K562 (cell line): ENCODE measurements around the gene RIOK3. TPM values are rescaled to one million over a fixed set of nuclear protein-coding genes. Genes with fewer than 3 reads are reported as not detected.

Experiments used
- GTF2A2 ChIP-seq: IDR thresholded peaks from 2 replicates; pipeline ENCODE4 v1.6.1; 2016; ENCODE audit warnings: mild to moderate bottlenecking, missing genetic modification characterization, missing compliant biosample characterization
- HMGN3 ChIP-seq: IDR thresholded peaks from 2 replicates; pipeline ENCODE4 v1.6.1; 2011; ENCODE audit warnings: borderline replicate concordance, low read depth, mild to moderate bottlenecking, mixed read lengths, low read length; ENCODE audit not compliant: insufficient read length; ENCODE audit errors: extremely low read depth
- KAT2B ChIP-seq: IDR thresholded peaks from one replicate; pipeline ENCODE4 v1.6.1; 2012; ENCODE audit warnings: low read depth, mild to moderate bottlenecking, control low read depth, inconsistent platforms, low read length, moderate library complexity
- PHF8 ChIP-seq: fragments of 200-600 bp; sonication (generic); IDR thresholded peaks from 2 replicates; pipeline ENCODE4 v1.6.1; 2012; ENCODE audit warnings: mixed run types, mild to moderate bottlenecking, inconsistent platforms, low read length, moderate library complexity, borderline replicate concordance
- PHTF2 ChIP-seq: fragments of 250-450 bp; sonication (Bioruptor Pico); IDR thresholded peaks from 2 replicates; pipeline ENCODE4 v1.5.0; 2021; ENCODE audit warnings: mild to moderate bottlenecking
- SRSF7 ChIP-seq: fragments of 200-400 bp; formaldehyde crosslinking; optimal IDR thresholded peaks from 2 replicates; pipeline ENCODE3; 2017; ENCODE audit warnings: mild to moderate bottlenecking, low read depth, low read length
- TAF1 ChIP-seq: IDR thresholded peaks from 2 replicates; pipeline ENCODE4 v1.6.1; 2011; ENCODE audit warnings: mild to moderate bottlenecking, low read length, moderate library complexity; ENCODE audit not compliant: insufficient read depth, control insufficient read depth, severe bottlenecking; ENCODE audit errors: extremely low read depth
- WHSC1 ChIP-seq: IDR thresholded peaks from one replicate; pipeline ENCODE4 v1.6.1; 2012; ENCODE audit warnings: low read length, control low read depth, inconsistent platforms
- ZEB2 ChIP-seq: fragments of 450-650 bp; IDR thresholded peaks from 2 replicates; pipeline ENCODE4 v1.6.1; 2016
- ZNF165 ChIP-seq: fragments of 250-450 bp; sonication (Bioruptor Pico); IDR thresholded peaks from 2 replicates; pipeline ENCODE4 v1.4.0; 2020; ENCODE audit warnings: borderline replicate concordance
- ZNF217 ChIP-seq: sonication (generic); formaldehyde crosslinking; IDR thresholded peaks from 2 replicates; pipeline ENCODE4 v1.8.0; 2022; ENCODE audit warnings: mild to moderate bottlenecking, missing genetic modification reagents
- ZNF263 ChIP-seq: sonication (generic); formaldehyde crosslinking; IDR thresholded peaks from 2 replicates; pipeline ENCODE4 v1.8.0; 2022; ENCODE audit warnings: mild to moderate bottlenecking, missing genetic modification reagents, borderline replicate concordance
- ZNF384 ChIP-seq: IDR thresholded peaks from 2 replicates; pipeline ENCODE4 v1.6.1; 2012; ENCODE audit warnings: low read depth, low read length, improper control_type of control experiment
- ZNF830 ChIP-seq: fragments of 250-450 bp; sonication (Bioruptor Pico); IDR thresholded peaks from 2 replicates; pipeline ENCODE4 v1.5.0; 2021; ENCODE audit warnings: mild to moderate bottlenecking
- polyA plus RNA-seq, 8 experiments: library from polyadenylated mRNA; depleted of rRNA in 4 of 8; stranded (reverse) in 5 of 8; unstranded in 3 of 8; fragments of >200 nt; fragmentation: Nextera tagmentation in 2 of 8; fragmentation: Illumina TruSeq in 1 of 8; extraction: Ambion mirVana in 2 of 8; extraction: Trizol in 1 of 8; gene quantifications; 2 replicates each; pipeline versions ENCODE4 v1.2.1 to v1.2.3, GENCODE V29; 2011 to 2014; ENCODE audit warnings: inconsistent platforms in 1 of 8, missing spikeins in 1 of 8
- total RNA-seq, 7 experiments: library from RNA; depleted of rRNA in 6 of 7; stranded (reverse); fragments of >200 nt in 6 of 7; fragmentation: Illumina TruSeq in 2 of 7; extraction: Trizol in 2 of 7; gene quantifications; 2 replicates each; pipeline versions ENCODE4 v1.2.1 to v1.2.3, GENCODE V29; 2011 to 2021; ENCODE audit warnings: low replicate concordance in 1 of 7
- TF ChIP-seq, protein P1 (sequence below): sonication (generic); formaldehyde crosslinking; IDR thresholded peaks from 2 replicates; pipeline ENCODE4 v1.5.0; 2020; ENCODE audit warnings: missing genetic modification reagents
- TF ChIP-seq, protein P2 (sequence below), 2 experiments: fragments of 450-650 bp; formaldehyde crosslinking in 1 of 2; IDR thresholded peaks; 2 replicates each; pipeline versions ENCODE4 v1.4.0 to v1.6.1; 2014 to 2020; ENCODE audit warnings: mild to moderate bottlenecking in 2 of 2, borderline replicate concordance in 1 of 2, low read depth in 1 of 2

Gene RIOK3
- total and polyA plus RNA-seq, 9 of the 15 experiments (the other 6 are each of a cell fraction or from before 2014, with no cell fraction given), result 21.4 to 89.5 (median 62.9) TPM

- no peak for TF ChIP-seq KAT2B
- peak; percentile 96 for TF ChIP-seq PHF8
- peak; percentile 73; the same call in 1 of the 2 replicates for TF ChIP-seq ZNF830
- peak; percentile 62; the same call in 1 of the 2 replicates for TF ChIP-seq ZNF263 (CRISPR knock-in tag)
- TF ChIP-seq, protein P1, sequence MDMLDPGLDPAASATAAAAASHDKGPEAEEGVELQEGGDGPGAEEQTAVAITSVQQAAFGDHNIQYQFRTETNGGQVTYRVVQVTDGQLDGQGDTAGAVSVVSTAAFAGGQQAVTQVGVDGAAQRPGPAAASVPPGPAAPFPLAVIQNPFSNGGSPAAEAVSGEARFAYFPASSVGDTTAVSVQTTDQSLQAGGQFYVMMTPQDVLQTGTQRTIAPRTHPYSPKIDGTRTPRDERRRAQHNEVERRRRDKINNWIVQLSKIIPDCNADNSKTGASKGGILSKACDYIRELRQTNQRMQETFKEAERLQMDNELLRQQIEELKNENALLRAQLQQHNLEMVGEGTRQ (CRISPR knock-in tag), result peak; percentile 96
- TF ChIP-seq ZNF165 (CRISPR knock-in tag), result no peak
- no peak for TF ChIP-seq WHSC1
- no peak for TF ChIP-seq SRSF7
- no peak for TF ChIP-seq GTF2A2 (tag)
- TF ChIP-seq ZNF384, result no peak
- peak; percentile 52; the same call in 1 of the 2 replicates for TF ChIP-seq ZEB2
- 0 out of 2 replicates have a peak, but pooled peaks have one; percentile 35 for TF ChIP-seq PHTF2 (CRISPR knock-in tag)
- TF ChIP-seq ZNF217 (CRISPR knock-in tag), result no peak
- TF ChIP-seq, protein P2, sequence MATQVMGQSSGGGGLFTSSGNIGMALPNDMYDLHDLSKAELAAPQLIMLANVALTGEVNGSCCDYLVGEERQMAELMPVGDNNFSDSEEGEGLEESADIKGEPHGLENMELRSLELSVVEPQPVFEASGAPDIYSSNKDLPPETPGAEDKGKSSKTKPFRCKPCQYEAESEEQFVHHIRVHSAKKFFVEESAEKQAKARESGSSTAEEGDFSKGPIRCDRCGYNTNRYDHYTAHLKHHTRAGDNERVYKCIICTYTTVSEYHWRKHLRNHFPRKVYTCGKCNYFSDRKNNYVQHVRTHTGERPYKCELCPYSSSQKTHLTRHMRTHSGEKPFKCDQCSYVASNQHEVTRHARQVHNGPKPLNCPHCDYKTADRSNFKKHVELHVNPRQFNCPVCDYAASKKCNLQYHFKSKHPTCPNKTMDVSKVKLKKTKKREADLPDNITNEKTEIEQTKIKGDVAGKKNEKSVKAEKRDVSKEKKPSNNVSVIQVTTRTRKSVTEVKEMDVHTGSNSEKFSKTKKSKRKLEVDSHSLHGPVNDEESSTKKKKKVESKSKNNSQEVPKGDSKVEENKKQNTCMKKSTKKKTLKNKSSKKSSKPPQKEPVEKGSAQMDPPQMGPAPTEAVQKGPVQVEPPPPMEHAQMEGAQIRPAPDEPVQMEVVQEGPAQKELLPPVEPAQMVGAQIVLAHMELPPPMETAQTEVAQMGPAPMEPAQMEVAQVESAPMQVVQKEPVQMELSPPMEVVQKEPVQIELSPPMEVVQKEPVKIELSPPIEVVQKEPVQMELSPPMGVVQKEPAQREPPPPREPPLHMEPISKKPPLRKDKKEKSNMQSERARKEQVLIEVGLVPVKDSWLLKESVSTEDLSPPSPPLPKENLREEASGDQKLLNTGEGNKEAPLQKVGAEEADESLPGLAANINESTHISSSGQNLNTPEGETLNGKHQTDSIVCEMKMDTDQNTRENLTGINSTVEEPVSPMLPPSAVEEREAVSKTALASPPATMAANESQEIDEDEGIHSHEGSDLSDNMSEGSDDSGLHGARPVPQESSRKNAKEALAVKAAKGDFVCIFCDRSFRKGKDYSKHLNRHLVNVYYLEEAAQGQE (IDR thresholded peaks at IDR 0.05; ENCODE audit: borderline replicate concordance), result peak; percentile 91
- TF ChIP-seq, protein P2 (CRISPR knock-in tag; IDR thresholded peaks at IDR 0.05; ENCODE audit: low read depth), result 0 out of 2 replicates have a peak, but pooled peaks have one; percentile 58
- peak; percentile 63 for TF ChIP-seq TAF1
- TF ChIP-seq HMGN3, result peak; percentile 80
These were observed 50.2 kb downstream of the RIOK3 start, which contains the start of gene RMC1 (continued) for GRCh38 chr18:23503038-23503962.
